Endothelial cell of umbilical vein (primary cell): ENCODE results near the gene CARMIL1. TPM values are rescaled to one million over a fixed set of nuclear protein-coding genes. Genes with fewer than 3 reads are reported as not detected.

Experiments
- BruUV-seq: library from RNA; stranded (reverse); fragments of 400-500 nt; replicated peaks from 2 replicates; lab custom pipeline; 2021; lab: Mats Ljungman, UMichigan
- CTCF ChIA-PET: fragments of 300-600, 350-600 bp; sonication (Branson Sonifier 250); formaldehyde crosslinking; loops from one replicate; lab custom pipeline; 2021; ENCODE audit warnings: antibody characterized with exemption, inconsistent platforms; lab: Charles Lee
- POLR2A ChIA-PET: fragments of 300-600, 350-600 bp; sonication (Branson Sonifier 250); formaldehyde crosslinking; loops from one replicate; lab custom pipeline; 2021; ENCODE audit warnings: antibody characterized with exemption, inconsistent platforms; lab: Charles Lee
- DNase-seq: peaks from one replicate; pipeline ENCODE4 v3.0.0-alpha.2; 2011; ENCODE audit warnings: low read depth, low spot score
- FAIRE-seq: peaks from 2 replicates; lab custom pipeline; 2011; peaks lifted over from hg19 to GRCh38; lab: Jason Lieb, UNC
- H2AFZ ChIP-seq: 2 replicates; pipeline ENCODE4 v1.6.0; 2012; ENCODE audit warnings: low read depth, low read length, control low read depth, inconsistent platforms
- H3K27ac ChIP-seq: 2 replicates; pipeline ENCODE4 v1.5.1; 2011; ENCODE audit warnings: low read depth, mild to moderate bottlenecking, control low read depth, low read length, moderate library complexity; ENCODE audit not compliant: insufficient read depth
- H3K27me3 ChIP-seq, 2 experiments: 2 replicates each; pipeline versions ENCODE4 v1.6.0 to v1.6.1; 2011; ENCODE audit warnings: low read length in 2 of 2, mixed read lengths in 1 of 2; ENCODE audit not compliant: control insufficient read depth in 2 of 2, insufficient read depth in 2 of 2
- H3K36me3 ChIP-seq, 2 experiments: 2 replicates in 1 of 2; 3 replicates in 1 of 2; pipeline ENCODE4 v1.5.1; 2011; ENCODE audit warnings: low read length in 2 of 2, mild to moderate bottlenecking in 1 of 2, moderate library complexity in 1 of 2; ENCODE audit not compliant: control insufficient read depth in 2 of 2, insufficient read depth in 2 of 2; ENCODE audit errors: extremely low read depth in 1 of 2
- H3K4me1 ChIP-seq: 3 replicates; pipeline ENCODE4 v1.5.1; 2011; ENCODE audit warnings: mild to moderate bottlenecking, low read length; ENCODE audit not compliant: control insufficient read depth, insufficient read depth; ENCODE audit errors: extremely low read depth
- H3K4me2 ChIP-seq: 2 replicates; pipeline ENCODE4 v1.6.1; 2011; ENCODE audit warnings: low read length, control low read depth, mixed read lengths; ENCODE audit not compliant: insufficient read depth
- H3K4me3 ChIP-seq, 3 experiments: fragments of 200-600 bp in 1 of 3; sonication (generic), shearing (Covaris generic) in 1 of 3; replicated peaks in 1 of 3; 2 replicates each; pipeline ENCODE4 v1.5.1; 2011 to 2016; ENCODE audit warnings: control low read depth in 3 of 3, low read length in 3 of 3, mild to moderate bottlenecking in 2 of 3, inconsistent platforms in 1 of 3, low read depth in 1 of 3, moderate library complexity in 1 of 3; ENCODE audit not compliant: insufficient read depth in 1 of 3
- H3K79me2 ChIP-seq: 2 replicates; pipeline ENCODE4 v1.6.0; 2012; ENCODE audit warnings: low read length, inconsistent platforms; ENCODE audit not compliant: control insufficient read depth, insufficient read depth
- H3K9ac ChIP-seq: replicated peaks from 2 replicates; pipeline ENCODE3; 2011; ENCODE audit warnings: low read length, control low read depth; ENCODE audit not compliant: insufficient read depth; ENCODE audit errors: extremely low read depth
- H3K9me1 ChIP-seq: replicated peaks from 3 replicates; pipeline ENCODE4 v1.6.0; 2011; ENCODE audit warnings: mild to moderate bottlenecking, low read length; ENCODE audit not compliant: control insufficient read depth, insufficient read depth; ENCODE audit errors: extremely low read depth
- H3K9me3 ChIP-seq: replicated peaks from 2 replicates; pipeline ENCODE4 v1.5.1; 2012; ENCODE audit warnings: low read length, inconsistent platforms; ENCODE audit not compliant: control insufficient read depth, insufficient read depth
- H4K20me1 ChIP-seq: replicated peaks from 2 replicates; pipeline ENCODE3; 2011; ENCODE audit warnings: mild to moderate bottlenecking, low read length; ENCODE audit not compliant: control insufficient read depth, insufficient read depth; ENCODE audit errors: extremely low read depth
- EZH2 ChIP-seq: IDR thresholded peaks from 2 replicates; pipeline ENCODE4 v1.6.1; 2012; ENCODE audit warnings: borderline replicate concordance, low read depth, mild to moderate bottlenecking, moderate library complexity, low read length, inconsistent platforms; ENCODE audit not compliant: severe bottlenecking
- FOS ChIP-seq: IDR thresholded peaks from 2 replicates; pipeline ENCODE4 v1.6.1; 2011; ENCODE audit warnings: mild to moderate bottlenecking, low read length, moderate library complexity, borderline replicate concordance; ENCODE audit not compliant: insufficient read depth
- GATA2 ChIP-seq: IDR thresholded peaks from 2 replicates; pipeline ENCODE4 v1.7.0; 2011; ENCODE audit warnings: low read depth, mild to moderate bottlenecking, moderate library complexity, mixed read lengths, low read length; ENCODE audit not compliant: insufficient read length, insufficient read depth
- JUN ChIP-seq: IDR thresholded peaks from 2 replicates; pipeline ENCODE4 v1.6.1; 2011; ENCODE audit warnings: borderline replicate concordance, low read depth; ENCODE audit not compliant: insufficient read length, insufficient read depth
- MYC ChIP-seq: IDR thresholded peaks from one replicate; pipeline ENCODE4 v1.6.1; 2011; ENCODE audit warnings: mild to moderate bottlenecking, low read depth, low read length
- POLR2A ChIP-seq: IDR thresholded peaks from 2 replicates; pipeline ENCODE4 v1.6.1; 2012; ENCODE audit warnings: low read depth, mild to moderate bottlenecking, control low read depth, low read length
- POLR2AphosphoS5 ChIP-seq: IDR thresholded peaks from 2 replicates; pipeline ENCODE4 v1.6.1; 2012; ENCODE audit warnings: low read depth, mild to moderate bottlenecking, control low read depth, low read length, moderate library complexity; ENCODE audit not compliant: insufficient read depth
- dilution Hi-C: fragments of 300-500 bp; cut with MboI; formaldehyde crosslinking; loops from one replicate; pipeline ENCODE4 v1.15.0; 2019; ENCODE audit warnings: low sequenced_read_pairs; ENCODE audit not compliant: extremely low pct_ligation_motif_present
- intact Hi-C: fragments of 100-400 bp; cut with micrococcal nuclease; formaldehyde crosslinking; loops from one replicate; pipeline ENCODE4 v1.10.0; 2022
- polyA plus RNA-seq, 4 experiments: library from polyadenylated mRNA; depleted of rRNA in 3 of 4; stranded (reverse) in 3 of 4; unstranded in 1 of 4; fragments of >200 nt; gene quantifications; 2 replicates each; pipeline versions ENCODE4 v1.2.1 to v1.2.3, GENCODE V29; 2011 to 2012; ENCODE audit warnings: missing spikeins in 1 of 4
- total RNA-seq: library from RNA; stranded (reverse); gene quantifications from 2 replicates; pipeline ENCODE4 v1.2.3, GENCODE V29; 2021
- TF ChIP-seq, protein P1 (sequence below): IDR thresholded peaks from 2 replicates; pipeline ENCODE4 v1.6.1; 2011; ENCODE audit not compliant: insufficient read depth, insufficient read length
- TF ChIP-seq, protein P2 (sequence below), 2 donors: IDR thresholded peaks; 1 replicate in 1 of 2; 2 replicates in 1 of 2; pipeline ENCODE4 v1.5.1; 2011; ENCODE audit warnings: low read length in 2 of 2, mild to moderate bottlenecking in 2 of 2, moderate library complexity in 2 of 2, control low read depth in 1 of 2, inconsistent platforms in 1 of 2, low read depth in 1 of 2; ENCODE audit not compliant: insufficient read depth in 1 of 2; ENCODE audit errors: extremely low read depth in 1 of 2

The CARMIL1 gene
- total and polyA plus RNA-seq, 2 donors (not counting 3 experiments of a cell fraction or from before 2014, with no cell fraction given): 1.3 to 8.7 TPM

- ChIA-PET CTCF (interaction anchor here (1.0 to 5.7 kb wide), 3 partner anchors 11 to 279 kb away, joined by 3 to 28 read pairs (median 3); no protein-coding TSS in a partner anchor), POLR2A (no interaction called here)
- no TSS peak for BruUV-seq
- H3K79me2 ChIP-seq: no peaks in the 10 kb centered on the region
- H3K9ac ChIP-seq: no peak overlapping the region
- no peaks in the 10 kb centered on the region for H3K9me1 ChIP-seq
- H3K27me3 ChIP-seq: no peaks in the 10 kb centered on the region
- H3K36me3 ChIP-seq: no peaks in the 10 kb centered on the region
- intact Hi-C loops (no loop called here), dilution Hi-C loops (no loop called here)
- H3K4me3 ChIP-seq: no peak overlapping the region
- H3K4me1 ChIP-seq: no peaks in the 10 kb centered on the region
- TF ChIP-seq POLR2AphosphoS5: no peak
- TF ChIP-seq, protein P1, sequence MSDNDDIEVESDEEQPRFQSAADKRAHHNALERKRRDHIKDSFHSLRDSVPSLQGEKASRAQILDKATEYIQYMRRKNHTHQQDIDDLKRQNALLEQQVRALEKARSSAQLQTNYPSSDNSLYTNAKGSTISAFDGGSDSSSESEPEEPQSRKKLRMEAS: no peak
- no peak for TF ChIP-seq EZH2
- no peak for TF ChIP-seq POLR2A
- no peak for TF ChIP-seq FOS
- no peak for TF ChIP-seq GATA2
- TF ChIP-seq, protein P2, sequence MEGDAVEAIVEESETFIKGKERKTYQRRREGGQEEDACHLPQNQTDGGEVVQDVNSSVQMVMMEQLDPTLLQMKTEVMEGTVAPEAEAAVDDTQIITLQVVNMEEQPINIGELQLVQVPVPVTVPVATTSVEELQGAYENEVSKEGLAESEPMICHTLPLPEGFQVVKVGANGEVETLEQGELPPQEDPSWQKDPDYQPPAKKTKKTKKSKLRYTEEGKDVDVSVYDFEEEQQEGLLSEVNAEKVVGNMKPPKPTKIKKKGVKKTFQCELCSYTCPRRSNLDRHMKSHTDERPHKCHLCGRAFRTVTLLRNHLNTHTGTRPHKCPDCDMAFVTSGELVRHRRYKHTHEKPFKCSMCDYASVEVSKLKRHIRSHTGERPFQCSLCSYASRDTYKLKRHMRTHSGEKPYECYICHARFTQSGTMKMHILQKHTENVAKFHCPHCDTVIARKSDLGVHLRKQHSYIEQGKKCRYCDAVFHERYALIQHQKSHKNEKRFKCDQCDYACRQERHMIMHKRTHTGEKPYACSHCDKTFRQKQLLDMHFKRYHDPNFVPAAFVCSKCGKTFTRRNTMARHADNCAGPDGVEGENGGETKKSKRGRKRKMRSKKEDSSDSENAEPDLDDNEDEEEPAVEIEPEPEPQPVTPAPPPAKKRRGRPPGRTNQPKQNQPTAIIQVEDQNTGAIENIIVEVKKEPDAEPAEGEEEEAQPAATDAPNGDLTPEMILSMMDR (IDR thresholded peaks at IDR 0.05; ENCODE audit: extremely low read depth in 1 of 2, insufficient read depth in 1 of 2, low read depth in 1 of 2, low read length in 2 of 2): no peak
- no peak for TF ChIP-seq JUN
- TF ChIP-seq MYC: no peak
- no peak for DNase-seq
- H4K20me1 ChIP-seq: no peaks in the 10 kb centered on the region
- H2AFZ ChIP-seq: no peak overlapping the region
- H3K27ac ChIP-seq: no peak overlapping the region
- no peaks in the 10 kb centered on the region for H3K9me3 ChIP-seq
- no peak for FAIRE-seq
- H3K4me2 ChIP-seq: no peak overlapping the region
These were observed 265.7 kb downstream of the CARMIL1 start for GRCh38 chr6:25544833-25545232.
